Heart right ventricle (tissue), 16 donors: Measurements from ENCODE around the gene ASB18. TPM values are rescaled to one million over a fixed set of nuclear protein-coding genes. Genes with fewer than 3 reads are reported as not detected.

Source experiments
- ATAC-seq, 8 donors: fragments of 200-7000 bp; cut with Tn5 transposase; one replicate each; pipeline ENCODE4 v1.9.1; 2020; ENCODE audit warnings: mild to moderate bottlenecking in 8 of 8, moderate library complexity in 8 of 8, moderate number of reproducible peaks in 1 of 8
- DNase-seq, 2 donors: peaks; one replicate each; pipeline ENCODE4 v3.0.0-alpha.2; 2020
- H3K27ac ChIP-seq, 10 donors: fragments of 200-600 bp; sonication (generic) in 2 of 10; one replicate each; pipeline versions ENCODE4 v1.5.0 to v1.8.0; 2020 to 2022; ENCODE audit warnings: mild to moderate bottlenecking in 3 of 10
- H3K27me3 ChIP-seq, 7 donors: fragments of 200-600 bp; one replicate each; pipeline ENCODE4 v1.8.0; 2021 to 2022; ENCODE audit warnings: mild to moderate bottlenecking in 2 of 7
- H3K36me3 ChIP-seq, 9 donors: fragments of 200-600 bp; sonication (generic) in 1 of 9; one replicate each; pipeline versions ENCODE4 v1.5.0 to v1.8.0; 2020 to 2022; ENCODE audit warnings: mild to moderate bottlenecking in 2 of 9
- H3K4me1 ChIP-seq, 9 donors: fragments of 200-600 bp; sonication (generic) in 1 of 9; one replicate each; pipeline versions ENCODE4 v1.5.0 to v1.8.0; 2020 to 2022; ENCODE audit warnings: mild to moderate bottlenecking in 4 of 9
- H3K4me3 ChIP-seq, 10 donors: fragments of 200-600 bp; sonication (generic) in 2 of 10; one replicate each; pipeline versions ENCODE4 v1.5.0 to v1.8.0; 2020 to 2022; ENCODE audit warnings: mild to moderate bottlenecking in 7 of 10, moderate library complexity in 2 of 10
- H3K9me3 ChIP-seq, 11 donors: fragments of 200-600 bp in 10 of 11; sonication (generic) in 2 of 11; one replicate each; pipeline versions ENCODE4 v1.5.0 to v1.8.0; 2013 to 2022; ENCODE audit warnings: mild to moderate bottlenecking in 2 of 11, control low read depth in 1 of 11, moderate library complexity in 1 of 11
- CTCF ChIP-seq, 9 donors: fragments of 200-600 bp; sonication (generic) in 2 of 9; IDR thresholded peaks; one replicate each; pipeline versions ENCODE4 v1.5.0 to v1.8.0; 2021 to 2022; ENCODE audit warnings: antibody characterized with exemption in 9 of 9, mild to moderate bottlenecking in 5 of 9, moderate library complexity in 1 of 9
- WGBS, 2 donors: extraction: QIAGEN DNeasy Blood & Tissue Kit; methylation state at CpG; one replicate each; pipeline ENCODE4 v1.1.7; 2013; ENCODE audit warnings: inconsistent platforms in 1 of 2; 5-methylcytosine and 5-hydroxymethylcytosine counted together
- intact Hi-C, 10 donors: fragments of 100-400 bp; cut with DNase I; formaldehyde crosslinking; loops; one replicate each; pipeline versions ENCODE4 v1.11.1 to v1.14.2; 2022
- polyA plus RNA-seq, 2 donors: library from polyadenylated mRNA; stranded (reverse); fragments of 200-250 nt; gene quantifications; one replicate each; pipeline ENCODE4 v1.2.3, GENCODE V29; 2013
- total RNA-seq, 10 donors: library from RNA; stranded (reverse); fragmentation: NEBNext Ultra II Directional in 3 of 10; extraction: Animal tissue kit (Norgen Biotek cat#: 25700) in 3 of 10; gene quantifications; one replicate each; pipeline versions ENCODE4 v1.2.1 to v1.2.4, GENCODE V29; 2021 to 2023
- donor health status: Arrhythmogenic right ventricular cardiomyopathy.
- donor health status: ischemic (EF 13 %, LVEDD 7.1; RV severe dilation, severe dysfunction).
- donor health status: healthy with polysubstance abuse.
- donor health status: DM: no; HTN: yes; CAD: no.
- donor health status: DM: no; HTN: no; CAD: no.
- donor health status: ischemic (EF 25% LVEDD 6.9; RV normal size, moderate dysfunction).
- donor health status: ischemic (EF 25% LVEDD 5.7; RV mildly dilated, moderate dysfunction).
- donor health status: healthy.
- donor health status: DM: yes; HTN: yes; CAD: no.
- donor health status: Ischemic cardiomyopathy.
- donor health status: ischemic (EF 35%, LVEDD 5.7; RV mildly dilated, moderate dysfunction).
- donor health status: nonischemic (EF 11% LVEDD 7.7; RV severe dilation, severe dysfunction).
- donor health status: DM: yes; HTN: yes; CAD: no.
- donor health status: PGD.
- donor health status: ischemic (EF 29% LVEDD 5.4; RV normal size, mild dysfunction).
- donor health status: nonischemic (EF 23%, LVEDD 6.1; RV moderate dilation, normal function).

ASB18 gene
- total and polyA plus RNA-seq, 12 donors: 3.5 to 47.1 (median 20.2) TPM

GRCh38 chr2:236307641-236308040, 43.4 kb upstream of the ASB18 start:
- ATAC-seq (no peak), DNase-seq (no peak)
- Histone ChIP-seq H3K4me3 (no peak overlapping the region), H3K4me1 (no peaks in the 10 kb centered on the region), H3K27ac (no peak overlapping the region), H3K36me3 (no peaks in the 10 kb centered on the region), H3K27me3 (no peaks in the 10 kb centered on the region), H3K9me3 (peaks cover 0 to 10% (median 7%) of the 10 kb centered on the region in 11 donors)
- TF ChIP-seq CTCF (IDR thresholded peaks at IDR 0.05): no peak
- 83 to 85% methylated on average over 12 of the region's 12 CpGs for WGBS, 2 donors
- intact Hi-C loops: no loop called here

- Histone ChIP-seq H3K36me3 (no peaks in the 10 kb centered on the region), H3K27ac (no peak overlapping the region), H3K4me3 (no peak overlapping the region), H3K9me3 (peaks cover 0 to 4% (median under 1%) of the 10 kb centered on the region in 11 donors), H3K4me1 (no peaks in the 10 kb centered on the region), H3K27me3 (no peaks in the 10 kb centered on the region)
- intact Hi-C loops: no loop called here
- DNase-seq (no peak), ATAC-seq (no peak)
- TF ChIP-seq CTCF (IDR thresholded peaks at IDR 0.05): no peak
- 81 to 86% methylated on average over 13 of the region's 13 CpGs for WGBS, 2 donors
These were observed 42.8 kb upstream of the ASB18 start for GRCh38 chr2:236306825-236307540.

- no peaks in the 10 kb centered on the region for H3K27me3 ChIP-seq
- ATAC-seq: no peak
- no peak for TF ChIP-seq CTCF (IDR thresholded peaks at IDR 0.05)
- DNase-seq: no peak
- no peaks in the 10 kb centered on the region for H3K4me1 ChIP-seq
- H3K36me3 ChIP-seq: no peaks in the 10 kb centered on the region
- intact Hi-C loops: no loop called here
- no peak overlapping the region for H3K4me3 ChIP-seq
- H3K9me3 ChIP-seq: no peaks in the 10 kb centered on the region
- 90 to 93% methylated on average over 6 of the region's 6 CpGs for WGBS, 2 donors
- H3K27ac ChIP-seq: no peak overlapping the region
These were observed 41.9 kb upstream of the ASB18 start for GRCh38 chr2:236305964-236306605.

- Histone ChIP-seq H3K4me3 (no peak overlapping the region), H3K4me1 (no peaks in the 10 kb centered on the region), H3K36me3 (no peaks in the 10 kb centered on the region), H3K9me3 (no peaks in the 10 kb centered on the region), H3K27ac (no peak overlapping the region), H3K27me3 (no peaks in the 10 kb centered on the region)
- no peak for TF ChIP-seq CTCF (IDR thresholded peaks at IDR 0.05)
- DNase-seq (no peak), ATAC-seq (no peak)
- intact Hi-C loops: no loop called here
- 92% methylated on average over 10 of the region's 10 CpGs for WGBS, 2 donors
These were observed 41.3 kb upstream of the ASB18 start for GRCh38 chr2:236305531-236305930.
